Amniotic epithelial cell (primary cell): Measurements from ENCODE around the gene JAK2.
"Not testable (repeated sequence)": the region's sequence is repeated elsewhere in the genome, so short reads cannot be mapped to it uniquely, and the experiment has no call there.

Experiments used
- DNase-seq: peaks from one replicate; pipeline ENCODE4 v3.0.0-alpha.2; 2010; ENCODE audit warnings: low read depth

The JAK2 gene

DNA sequence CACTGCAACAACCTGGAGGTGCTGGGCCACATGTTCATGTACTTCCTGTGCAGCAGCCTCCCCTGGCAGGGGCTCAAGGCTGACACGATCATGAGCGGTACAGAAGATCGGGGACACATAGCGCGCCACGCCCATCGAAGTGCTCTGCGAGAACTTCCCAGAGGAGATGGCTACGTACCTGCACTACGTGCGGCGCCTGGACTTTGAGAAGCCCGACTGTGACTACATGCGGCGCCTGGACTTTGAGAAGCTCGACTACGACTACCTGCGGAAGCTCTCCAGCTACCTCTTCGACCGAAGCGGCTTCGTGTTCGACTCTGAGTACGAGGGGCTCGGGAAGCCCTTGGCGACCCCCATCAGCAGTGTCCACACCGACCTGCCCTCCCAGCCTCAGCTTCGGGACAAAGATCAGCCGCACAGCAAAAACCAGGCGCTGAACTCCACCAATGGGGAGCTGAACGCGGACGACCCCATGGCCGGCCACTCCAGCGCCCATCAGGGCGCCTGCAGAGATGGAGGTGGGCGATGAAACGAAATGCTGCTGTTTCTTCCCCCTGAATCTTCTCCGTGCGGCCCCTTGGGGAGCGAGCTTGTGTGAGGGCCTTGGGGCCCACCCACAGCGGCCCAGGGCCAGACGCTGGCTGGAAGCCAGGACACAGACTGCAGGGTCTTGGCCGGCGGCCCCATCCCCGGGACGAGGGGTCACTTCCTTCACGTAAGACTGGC lies 56.5 kb downstream of the JAK2 start:
- DNase-seq, result no peak

DNA sequence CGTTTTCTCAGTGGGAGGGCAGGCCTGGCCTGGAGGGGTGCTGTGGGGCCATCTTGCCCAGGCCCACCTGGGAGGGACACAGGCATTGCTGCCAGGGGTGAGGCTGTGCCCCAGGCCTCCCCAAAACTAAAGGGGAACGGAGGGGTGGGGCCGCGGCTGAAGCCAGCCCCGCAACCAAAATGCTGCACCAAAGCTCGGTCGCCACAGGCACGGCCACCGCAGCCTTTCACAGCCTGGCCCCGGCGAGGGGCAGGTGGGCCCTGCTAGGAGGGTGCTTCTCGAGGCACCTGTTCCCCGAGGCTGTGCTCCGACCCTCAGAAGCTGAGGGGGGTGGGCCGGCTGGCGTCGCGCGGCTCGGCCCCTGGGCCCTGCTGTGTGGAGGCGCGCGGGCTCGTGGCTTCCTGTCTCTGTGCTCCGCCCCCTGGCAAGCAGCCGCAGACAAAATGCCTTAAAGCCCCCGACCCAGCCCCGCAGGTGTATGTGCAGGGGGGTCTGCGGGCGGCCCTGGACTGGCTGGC lies 57.6 kb downstream of the JAK2 start:
- no peak for DNase-seq

DNA sequence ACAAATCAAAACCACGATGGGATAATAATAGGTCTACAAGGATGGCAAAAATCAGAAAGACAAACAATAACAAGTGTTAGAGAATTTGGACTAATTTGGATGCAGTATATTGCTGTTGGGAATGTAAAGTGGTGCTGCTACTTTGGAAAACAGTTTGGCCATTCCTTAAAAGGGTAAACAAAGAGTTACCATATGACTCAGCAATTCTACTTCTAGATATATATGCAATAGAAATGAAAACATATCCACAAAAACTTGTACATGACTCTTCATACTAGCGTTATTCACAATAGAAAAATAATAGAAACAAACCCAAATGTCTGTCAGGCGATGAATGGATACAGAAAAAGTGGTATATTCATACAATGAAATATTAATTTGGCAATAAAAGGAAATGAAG lies 58.3 kb downstream of the JAK2 start:
- DNase-seq, result no peak

DNA sequence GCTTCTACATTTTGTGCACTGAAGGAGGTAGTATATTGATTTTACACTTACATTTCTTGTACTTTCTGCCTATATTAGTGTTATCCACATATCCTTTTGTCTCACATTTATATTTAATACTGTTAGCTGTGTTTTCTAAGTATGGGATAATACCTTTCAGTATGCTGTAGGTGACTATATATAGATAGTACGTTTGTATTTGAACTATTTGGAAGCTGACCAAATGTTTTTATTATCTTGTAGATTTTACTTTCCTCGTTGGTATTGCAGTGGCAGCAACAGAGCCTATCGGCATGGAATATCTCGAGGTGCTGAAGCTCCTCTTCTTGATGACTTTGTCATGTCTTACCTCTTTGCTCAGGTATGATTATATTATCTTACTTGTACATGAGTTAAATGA lies 59.1 kb downstream of the JAK2 start:
- no peak for DNase-seq

DNA sequence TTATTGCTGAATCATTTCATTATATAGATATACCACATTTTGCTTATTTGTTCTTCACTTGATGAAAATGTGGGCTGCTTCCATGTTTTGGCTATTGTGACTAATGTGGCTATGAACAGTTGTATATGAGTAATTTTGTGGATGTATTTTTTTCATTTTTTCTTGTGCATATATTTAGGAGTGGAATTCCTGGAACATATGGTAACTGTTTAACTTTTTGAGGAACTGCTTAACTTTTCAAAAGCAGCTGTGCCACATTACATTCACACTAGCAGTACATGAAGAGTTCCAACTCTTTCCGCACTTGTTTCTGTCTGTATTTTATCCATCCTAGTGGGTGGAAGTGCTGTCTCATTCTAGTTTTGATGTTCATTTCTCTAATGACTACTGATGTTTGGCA lies 67.8 kb downstream of the JAK2 start:
- no peak for DNase-seq

DNA sequence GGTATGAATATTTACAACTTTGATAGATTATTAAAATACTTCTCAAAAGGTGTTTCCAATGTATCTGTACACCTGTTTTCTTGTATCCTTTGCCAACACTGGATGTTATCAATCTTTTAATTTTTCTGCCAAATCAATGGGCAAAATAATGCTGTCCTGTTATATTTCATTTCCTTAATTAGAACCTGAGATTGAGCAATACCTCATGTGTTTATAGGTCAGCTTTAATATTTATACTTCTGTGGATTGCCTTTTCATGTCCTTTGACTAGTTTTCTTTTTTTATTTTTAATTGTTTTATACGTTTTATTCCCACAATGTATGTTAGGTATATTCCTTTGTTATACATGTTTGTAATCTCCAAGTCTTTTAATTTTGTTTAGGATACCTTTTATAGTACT lies 77.6 kb downstream of the JAK2 start:
- DNase-seq, result no peak

DNA sequence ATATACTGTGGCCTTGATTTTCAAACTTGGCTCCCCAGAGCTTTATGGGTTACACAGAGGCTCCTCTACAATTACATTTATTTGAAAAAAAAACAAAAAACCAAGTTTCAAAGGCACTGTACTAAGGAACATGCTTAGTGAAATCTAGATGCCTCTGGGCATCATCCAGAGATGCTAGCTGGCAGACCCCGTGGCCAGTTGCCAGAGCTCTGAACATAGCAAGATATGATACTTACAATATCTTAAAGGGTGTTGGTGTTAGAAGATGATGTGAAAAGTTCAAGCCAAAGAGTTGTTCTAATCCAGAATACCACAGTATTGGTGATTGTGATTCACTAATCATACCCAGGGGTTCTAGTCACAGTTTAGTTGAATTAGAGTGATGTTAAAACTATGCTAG lies 87.8 kb downstream of the JAK2 start:
- DNase-seq, result no peak

DNA sequence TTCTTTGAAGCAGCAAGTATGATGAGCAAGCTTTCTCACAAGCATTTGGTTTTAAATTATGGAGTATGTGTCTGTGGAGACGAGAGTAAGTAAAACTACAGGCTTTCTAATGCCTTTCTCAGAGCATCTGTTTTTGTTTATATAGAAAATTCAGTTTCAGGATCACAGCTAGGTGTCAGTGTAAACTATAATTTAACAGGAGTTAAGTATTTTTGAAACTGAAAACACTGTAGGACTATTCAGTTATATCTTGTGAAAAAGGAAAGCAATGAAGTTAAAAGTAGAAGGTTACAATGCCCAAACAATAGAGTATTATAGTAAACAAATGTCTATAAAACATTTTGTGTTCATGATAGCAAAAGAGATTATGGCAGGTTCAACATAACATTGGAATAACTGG lies 88.6 kb downstream of the JAK2 start:
- no peak for DNase-seq

DNA sequence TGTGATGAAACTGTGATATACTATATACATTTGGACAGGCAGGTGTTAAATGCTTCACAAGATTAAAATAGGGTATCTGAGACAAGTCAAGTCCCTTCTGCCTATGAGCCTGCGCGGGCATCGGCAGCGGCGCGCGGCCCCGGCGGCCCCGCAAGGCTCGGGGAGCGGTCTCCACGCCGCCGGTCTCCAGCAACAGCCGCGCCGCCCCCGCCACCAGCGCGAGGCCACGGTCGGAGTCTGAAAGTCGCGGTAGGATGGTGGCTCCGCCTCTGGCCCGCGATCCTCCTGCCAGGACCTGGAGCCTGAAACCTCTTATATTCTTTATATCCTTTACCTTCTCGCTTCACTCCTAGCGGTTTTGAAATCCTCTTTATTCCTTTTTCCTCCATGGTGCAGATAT lies 100.9 kb downstream of the JAK2 start:
- DNase-seq, result no peak

DNA sequence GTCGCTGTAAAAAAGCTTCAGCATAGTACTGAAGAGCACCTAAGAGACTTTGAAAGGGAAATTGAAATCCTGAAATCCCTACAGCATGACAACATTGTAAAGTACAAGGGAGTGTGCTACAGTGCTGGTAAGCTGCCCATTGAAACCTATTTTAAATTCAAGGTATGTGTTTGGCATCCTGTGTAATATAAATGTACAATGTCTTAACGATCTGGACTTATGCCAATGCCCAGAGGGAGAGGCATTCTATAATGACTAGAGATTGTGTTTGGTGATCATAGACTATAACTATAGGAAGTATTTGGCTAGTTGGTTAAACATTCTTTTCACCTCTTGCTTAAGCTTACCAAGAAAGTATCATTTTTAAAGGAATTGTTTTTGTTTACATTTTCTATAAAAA lies 104.7 kb downstream of the JAK2 start:
- no peak for DNase-seq

DNA sequence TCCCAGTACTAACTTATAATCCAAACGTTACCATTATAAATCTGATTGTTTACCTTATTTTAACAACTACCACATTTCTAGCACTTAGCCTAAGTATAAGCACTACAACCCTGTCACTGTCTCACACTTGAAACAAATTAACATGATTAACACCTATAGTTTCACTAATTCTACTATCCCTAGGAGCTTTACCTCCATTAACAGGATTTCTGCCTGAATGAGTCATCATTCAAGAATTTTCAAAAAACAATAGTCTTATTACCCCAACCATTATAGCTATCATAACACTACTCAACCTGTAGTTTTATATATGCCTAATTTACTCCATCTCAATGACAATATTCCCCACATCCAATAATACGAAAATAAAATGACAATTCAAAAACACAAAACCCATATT lies 110.7 kb downstream of the JAK2 start:
- no peak for DNase-seq

DNA sequence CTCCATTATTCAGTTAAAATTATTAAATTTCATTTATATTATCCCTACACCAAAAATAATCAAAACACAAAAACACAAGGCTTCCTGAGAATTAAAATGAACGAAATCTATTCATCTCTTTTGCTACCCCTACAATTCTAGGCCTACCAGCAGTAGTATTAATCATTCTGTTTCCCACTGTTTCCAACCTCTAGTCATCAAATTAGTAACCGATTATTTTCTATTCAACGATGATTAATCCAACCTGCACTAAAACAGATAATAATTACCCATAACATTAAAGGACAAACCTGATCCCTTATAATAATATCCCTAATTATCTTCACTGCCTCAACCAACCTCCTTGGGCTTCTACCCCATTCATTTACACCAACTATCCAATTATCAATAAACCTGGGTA lies 114.4 kb downstream of the JAK2 start:
- DNase-seq, result no peak

DNA sequence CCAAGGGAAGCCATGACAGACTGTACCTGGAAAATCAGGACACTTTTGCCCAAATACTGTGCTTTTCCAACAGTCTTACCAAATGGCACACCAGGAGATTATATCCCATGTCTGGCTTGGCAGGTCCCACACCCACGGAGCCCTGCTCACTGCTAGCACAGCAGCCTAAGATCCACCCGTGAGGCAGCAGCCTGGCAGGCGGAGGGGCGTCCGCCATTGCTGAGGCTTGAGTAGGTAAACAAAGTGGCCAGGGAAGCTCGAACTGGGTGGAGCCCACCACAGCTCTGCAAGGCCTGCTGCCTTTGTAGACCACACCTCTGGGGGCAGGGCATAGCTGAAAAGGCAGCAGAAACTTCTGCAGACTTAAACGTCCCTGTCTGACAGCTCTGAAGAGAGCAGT lies 116.1 kb downstream of the JAK2 start:
- DNase-seq, result not testable (repeated sequence)

DNA sequence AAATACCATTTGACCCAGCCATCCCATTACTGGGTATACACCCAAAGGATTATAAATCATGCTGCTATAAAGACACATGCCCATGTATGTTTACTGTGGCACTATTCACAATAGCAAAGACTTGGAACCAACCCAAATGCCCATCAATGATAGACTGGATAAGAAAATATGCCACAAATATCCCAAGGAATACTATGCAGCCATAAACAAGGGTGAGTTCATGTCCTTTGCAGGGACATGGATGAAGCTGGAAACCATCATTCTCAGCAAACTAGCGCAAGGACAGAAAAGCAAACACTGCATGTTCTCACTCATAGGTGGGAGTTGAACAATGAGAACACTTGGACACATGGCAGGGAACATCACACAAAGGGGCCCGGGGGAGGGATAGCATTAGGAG lies 121.4 kb downstream of the JAK2 start:
- not testable (repeated sequence) for DNase-seq

DNA sequence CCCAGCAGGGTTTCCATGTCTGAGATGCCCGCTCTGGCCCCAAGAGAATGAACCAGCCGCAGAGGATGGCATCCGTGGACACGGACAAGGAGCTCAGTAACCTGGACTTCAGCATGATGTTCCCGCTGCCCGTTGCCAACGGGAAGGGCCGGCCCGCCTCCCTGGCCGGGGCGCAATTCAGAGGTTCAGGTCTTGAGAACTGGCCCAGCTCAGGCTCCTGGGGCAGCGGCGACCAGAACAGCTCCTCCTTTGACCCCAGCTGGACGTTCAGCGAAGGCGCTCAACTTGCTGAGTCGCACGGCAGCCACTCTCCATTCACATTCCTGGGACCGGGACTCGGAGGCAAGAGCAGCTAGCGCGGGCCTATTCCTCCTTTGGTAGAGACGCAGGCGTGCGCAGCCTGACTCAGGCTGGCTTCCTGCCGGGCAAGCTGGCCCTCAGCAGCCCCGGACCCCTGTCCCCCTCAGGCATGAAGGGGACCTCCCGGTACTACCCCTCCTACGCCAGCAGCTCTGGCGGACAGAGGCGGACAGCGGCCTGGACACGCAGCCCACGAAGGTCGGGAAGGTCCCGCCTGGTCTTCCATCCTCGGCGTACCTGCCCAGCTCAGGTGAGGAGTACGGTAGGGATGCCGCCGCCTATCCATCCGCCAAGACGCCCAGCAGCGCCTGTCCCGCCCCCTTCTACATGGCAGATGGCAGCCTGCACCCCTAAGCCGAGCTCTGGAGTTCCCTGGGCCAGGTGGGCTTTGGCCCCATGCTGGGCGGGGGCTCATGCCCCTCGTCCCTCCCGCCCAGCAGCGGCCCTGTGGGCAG lies 126.0 kb downstream of the JAK2 start:
- no peak for DNase-seq

DNA sequence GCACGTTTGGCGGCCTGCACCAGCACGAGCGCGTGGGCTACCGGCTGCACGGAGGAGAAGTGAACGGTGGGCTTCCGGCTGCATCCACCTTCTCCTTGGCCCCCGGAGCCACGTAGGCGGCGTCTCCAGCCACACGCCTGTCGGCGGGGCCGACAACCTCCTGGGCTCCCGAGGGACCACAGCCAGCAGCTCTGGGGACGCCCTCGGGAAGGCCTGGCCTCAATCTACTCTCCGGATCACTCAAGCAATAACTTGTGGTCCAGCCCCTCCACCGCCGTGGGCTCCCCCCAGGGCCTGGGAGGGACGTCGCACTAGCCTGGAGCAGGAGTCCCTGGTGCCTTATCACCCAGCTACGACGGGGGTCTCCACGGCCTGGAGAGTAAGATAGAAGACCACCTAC lies 126.6 kb downstream of the JAK2 start:
- DNase-seq, result no peak

DNA sequence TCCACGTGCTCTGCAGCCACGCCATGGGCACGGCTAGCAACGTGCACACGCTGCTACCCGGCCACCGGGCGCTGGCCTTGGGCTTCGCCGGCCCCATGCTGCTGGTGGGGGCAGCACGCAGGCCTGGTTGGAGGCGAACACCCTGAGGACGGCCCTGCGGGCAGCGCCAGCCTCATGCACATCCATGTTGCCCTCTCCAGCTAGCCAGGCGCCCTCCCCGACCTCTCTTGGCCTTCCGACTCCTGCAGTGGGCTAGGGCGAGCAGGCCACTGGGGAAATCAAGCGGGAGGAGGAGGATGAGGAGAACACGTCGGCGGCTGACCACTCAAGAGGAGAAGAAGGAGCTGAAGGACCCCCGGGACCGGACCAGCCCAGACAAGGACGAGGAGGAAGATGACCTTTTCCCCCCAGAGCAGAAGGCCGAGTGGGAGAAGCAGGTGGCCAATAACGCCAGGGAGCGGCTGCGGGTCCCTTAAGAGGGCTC lies 127.1 kb downstream of the JAK2 start:
- DNase-seq, result no peak

DNA sequence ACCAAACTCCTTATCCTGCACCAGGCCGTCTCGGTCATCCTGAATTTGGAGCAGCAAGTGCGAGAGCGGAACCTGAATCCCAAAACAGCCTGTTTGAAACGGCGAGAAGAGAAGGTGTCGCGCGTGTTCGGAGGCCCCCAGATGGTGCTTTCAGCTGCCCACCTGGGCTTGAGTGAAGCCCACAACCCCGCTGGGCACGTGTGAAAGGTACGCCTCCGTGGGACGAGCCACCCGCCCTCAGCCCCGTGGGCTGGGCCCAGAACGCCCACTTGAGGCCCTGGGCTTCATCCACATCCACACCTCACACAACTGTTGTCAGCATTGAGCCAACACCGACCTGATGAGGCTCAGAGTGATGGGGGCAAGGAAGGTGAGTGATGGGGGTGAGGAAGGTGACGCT lies 127.6 kb downstream of the JAK2 start:
- no peak for DNase-seq

DNA sequence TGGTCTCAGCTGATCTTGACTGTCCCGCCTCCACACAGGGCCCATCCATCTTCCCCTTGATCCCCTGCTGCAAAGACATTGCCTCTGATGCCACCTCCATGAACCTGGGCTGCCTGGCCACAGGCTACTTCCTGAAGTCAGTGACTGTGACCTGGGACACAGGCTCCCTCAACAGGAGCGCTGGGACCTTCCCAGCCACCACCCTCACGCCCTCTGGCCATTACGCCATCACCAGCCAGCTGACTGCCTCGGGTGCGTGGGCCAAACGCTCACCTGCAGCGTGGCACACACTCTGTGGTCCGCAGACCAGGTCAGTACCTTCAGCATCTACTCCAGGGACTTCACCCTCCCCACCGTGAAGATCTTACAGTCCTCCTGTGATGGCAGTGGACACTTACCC lies 128.5 kb downstream of the JAK2 start:
- DNase-seq, result no peak

DNA sequence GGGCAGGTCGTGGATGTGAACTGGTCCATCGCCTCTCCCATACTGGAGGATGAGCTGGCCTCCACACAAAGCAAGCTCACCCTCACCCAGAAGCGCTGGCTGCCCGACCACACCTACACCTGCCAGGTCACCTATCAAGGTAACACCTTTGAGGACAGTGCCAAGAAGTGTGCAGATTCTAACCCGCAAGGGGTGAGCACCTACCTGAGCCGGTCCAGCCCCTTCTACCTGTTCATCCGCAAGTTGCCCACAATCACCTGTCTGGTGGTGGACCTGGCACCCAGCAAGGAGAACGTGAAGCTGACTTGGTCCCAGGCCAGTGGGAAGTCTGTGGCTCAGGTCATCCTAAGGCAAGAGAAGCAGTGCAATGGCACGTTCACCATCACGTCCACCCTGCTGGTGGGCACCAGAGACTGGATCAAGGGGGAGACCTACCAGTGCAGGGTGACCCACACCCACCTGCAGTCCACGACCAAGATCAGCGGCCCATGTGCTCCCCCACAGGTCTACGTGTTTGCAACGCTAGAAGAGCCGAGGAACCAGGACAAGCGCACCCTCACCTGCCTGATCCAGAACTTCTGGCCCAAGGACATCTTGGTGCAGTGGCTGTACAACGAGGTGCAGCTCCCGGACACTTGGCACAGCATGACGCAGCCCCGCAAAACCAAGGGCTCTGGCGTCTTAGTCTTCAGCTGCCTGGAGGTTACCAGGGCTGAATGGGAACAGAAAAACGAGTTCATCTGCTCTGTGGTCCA lies 129.1 kb downstream of the JAK2 start:
- no peak for DNase-seq

DNA sequence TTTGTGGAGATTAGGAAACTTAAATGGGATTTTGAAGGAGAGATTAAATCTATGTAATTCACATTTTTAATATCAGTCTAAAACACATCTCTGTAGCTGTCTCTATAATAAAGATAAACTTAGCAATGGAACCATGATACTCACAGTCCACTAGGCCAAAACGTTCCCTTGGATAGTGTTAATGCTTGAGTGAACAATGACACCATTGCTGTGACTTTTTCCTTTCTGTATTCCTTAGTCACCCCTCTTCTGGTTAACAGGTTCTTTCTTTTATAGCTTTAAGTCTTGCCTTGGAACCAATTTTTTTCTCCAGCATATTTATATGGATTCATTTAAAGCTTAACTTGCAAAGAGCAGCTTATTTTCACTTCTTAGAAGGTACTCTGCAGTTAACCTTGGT lies 137.0 kb downstream of the JAK2 start:
- no peak for DNase-seq

DNA sequence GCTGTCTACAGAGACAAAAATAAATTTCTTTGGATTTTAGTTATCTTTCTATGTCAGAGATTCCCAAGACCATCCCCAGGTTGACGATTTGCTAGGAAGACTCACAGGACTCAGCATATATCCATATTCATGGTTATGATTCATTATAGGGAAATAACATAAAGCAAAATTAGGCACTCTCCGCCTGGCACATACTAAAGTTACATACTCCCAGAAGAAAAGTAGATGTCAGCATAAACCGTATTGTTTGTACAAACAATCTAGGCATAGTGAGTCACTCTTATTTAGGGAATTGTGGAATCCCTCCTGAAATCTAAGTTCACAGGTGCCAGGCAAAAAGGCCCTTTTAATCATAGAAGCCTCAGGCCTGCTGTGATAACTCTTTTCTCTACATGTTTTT lies 137.4 kb downstream of the JAK2 start:
- DNase-seq, result no peak

DNA sequence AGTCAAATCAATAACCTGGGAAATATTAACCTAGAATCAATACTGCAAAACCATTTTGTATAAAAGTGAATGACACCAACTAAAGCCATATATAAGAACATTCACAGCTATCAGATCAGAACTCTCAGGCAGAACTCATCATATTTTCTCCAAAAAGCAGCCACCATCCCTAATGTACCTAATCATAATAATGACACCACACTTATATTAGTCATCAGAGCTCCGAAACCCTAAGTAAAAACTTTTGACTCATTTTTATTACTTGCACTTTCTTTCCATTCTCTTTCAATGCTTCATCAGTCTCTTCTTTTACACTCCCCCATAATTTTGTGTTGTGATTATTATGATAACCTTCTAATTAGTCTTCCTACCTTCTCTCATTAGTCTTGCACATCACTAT lies 155.1 kb downstream of the JAK2 start:
- DNase-seq, result no peak
